Body of pancreas (tissue), 4 donors: ENCODE measurements around the gene ESAM. TPM values are rescaled to one million over a fixed set of nuclear protein-coding genes. Genes with fewer than 3 reads are reported as not detected.

Experiments used
- ATAC-seq: fragments of 150-250 bp; one replicate; pipeline ENCODE4 v1.9.1; 2016
- DNase-seq, 4 donors: peaks; one replicate each; pipeline ENCODE4 v3.0.0-alpha.2; 2019
- H3K27ac ChIP-seq, 4 donors: fragments of 200-600 bp; sonication (generic); 1 replicate in 3 of 4; 2 replicates in 1 of 4; pipeline versions ENCODE4 v1.5.1 to v1.6.1; 2016 to 2019; ENCODE audit warnings: mild to moderate bottlenecking in 1 of 4, mixed read lengths in 1 of 4, moderate library complexity in 1 of 4
- H3K27me3 ChIP-seq, 2 donors: fragments of 200-600 bp; sonication (generic); one replicate each; pipeline ENCODE4 v1.6.0; 2016; ENCODE audit warnings: mild to moderate bottlenecking in 1 of 2
- H3K36me3 ChIP-seq, 2 donors: fragments of 200-600 bp; sonication (generic); replicated peaks in 1 of 2; 2 replicates each; pipeline ENCODE4 v1.5.1; 2016; ENCODE audit warnings: low read depth in 2 of 2; ENCODE audit not compliant: insufficient read depth in 1 of 2
- H3K4me1 ChIP-seq: fragments of 200-600 bp; sonication (generic); one replicate; pipeline ENCODE4 v1.6.0; 2016
- H3K4me3 ChIP-seq, 2 donors: fragments of 200-600 bp; sonication (generic); 1 replicate in 1 of 2; 2 replicates in 1 of 2; pipeline ENCODE4 v1.5.1; 2016 to 2019
- H3K9me3 ChIP-seq, 3 donors: fragments of 200-600 bp; sonication (generic); 1 replicate in 2 of 3; 2 replicates in 1 of 3; pipeline ENCODE4 v1.5.1; 2016
- POLR2A ChIP-seq, 3 donors: fragments of 450-650 bp; IDR thresholded peaks; one replicate each; pipeline ENCODE4 v1.6.1; 2016; ENCODE audit warnings: antibody characterized with exemption in 3 of 3, mild to moderate bottlenecking in 2 of 3
- WGBS, 2 donors: methylation state at CpG; one replicate each; pipeline ENCODE4 v1.1.5; 2017; 5-methylcytosine and 5-hydroxymethylcytosine counted together
- intact Hi-C: fragments of 100-400 bp; cut with DNase I; formaldehyde crosslinking; loops from one replicate; pipeline ENCODE4 v1.15.1; 2023
- total RNA-seq, 2 donors: library from RNA; depleted of rRNA; stranded (reverse); fragments of >200 nt; gene quantifications; one replicate each; pipeline ENCODE4 v1.1.0, GENCODE V29; 2016
- TF ChIP-seq, protein P1 (sequence below), 7 experiments: fragments of 450-650 bp in 4 of 7; fragments of 200-600 bp in 3 of 7; sonication (generic) in 3 of 7; IDR thresholded peaks; one replicate each; pipeline ENCODE4 v1.5.1; 2016 to 2019; ENCODE audit warnings: antibody characterized with exemption in 7 of 7

ESAM gene
- total RNA-seq, 2 donors from 2014 or later, result 11.7 to 20.8 TPM

DNA sequence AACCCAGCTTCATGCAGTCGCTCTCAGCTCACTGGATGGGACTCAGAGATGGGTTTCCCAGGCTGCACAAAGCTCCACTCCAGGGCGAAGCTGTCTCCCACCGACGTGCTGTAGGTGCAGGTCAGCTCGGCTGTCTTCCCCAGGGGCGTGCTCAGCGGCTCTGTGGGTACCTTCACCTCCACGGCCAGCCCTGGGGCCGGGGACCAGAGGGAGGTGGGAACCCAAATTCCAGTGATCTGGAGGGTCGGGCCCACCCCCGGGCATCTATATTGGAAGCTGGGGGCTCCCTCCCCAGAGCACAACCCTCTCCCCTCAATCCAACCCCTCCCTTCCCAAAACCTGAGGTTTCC lies 10.7 kb downstream of the ESAM start:
- intact Hi-C loops, result no loop called here
- H3K27me3 ChIP-seq, result no peaks in the 10 kb centered on the region
- H3K9me3 ChIP-seq, result no peaks in the 10 kb centered on the region
- TF ChIP-seq, protein P1, sequence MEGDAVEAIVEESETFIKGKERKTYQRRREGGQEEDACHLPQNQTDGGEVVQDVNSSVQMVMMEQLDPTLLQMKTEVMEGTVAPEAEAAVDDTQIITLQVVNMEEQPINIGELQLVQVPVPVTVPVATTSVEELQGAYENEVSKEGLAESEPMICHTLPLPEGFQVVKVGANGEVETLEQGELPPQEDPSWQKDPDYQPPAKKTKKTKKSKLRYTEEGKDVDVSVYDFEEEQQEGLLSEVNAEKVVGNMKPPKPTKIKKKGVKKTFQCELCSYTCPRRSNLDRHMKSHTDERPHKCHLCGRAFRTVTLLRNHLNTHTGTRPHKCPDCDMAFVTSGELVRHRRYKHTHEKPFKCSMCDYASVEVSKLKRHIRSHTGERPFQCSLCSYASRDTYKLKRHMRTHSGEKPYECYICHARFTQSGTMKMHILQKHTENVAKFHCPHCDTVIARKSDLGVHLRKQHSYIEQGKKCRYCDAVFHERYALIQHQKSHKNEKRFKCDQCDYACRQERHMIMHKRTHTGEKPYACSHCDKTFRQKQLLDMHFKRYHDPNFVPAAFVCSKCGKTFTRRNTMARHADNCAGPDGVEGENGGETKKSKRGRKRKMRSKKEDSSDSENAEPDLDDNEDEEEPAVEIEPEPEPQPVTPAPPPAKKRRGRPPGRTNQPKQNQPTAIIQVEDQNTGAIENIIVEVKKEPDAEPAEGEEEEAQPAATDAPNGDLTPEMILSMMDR (IDR thresholded peaks at IDR 0.05), result no peak
- TF ChIP-seq POLR2A (IDR thresholded peaks at IDR 0.05), result no peak
- ATAC-seq, result no peak
- H3K4me3 ChIP-seq, result no peak overlapping the region
- H3K27ac ChIP-seq, result no peak overlapping the region
- 69 to 71% methylated on average over 1 to 11 of the region's 11 CpGs for WGBS, 2 donors
- H3K36me3 ChIP-seq, result no peaks in the 10 kb centered on the region
- peaks cover 17% of the 10 kb centered on the region for H3K4me1 ChIP-seq
- no peak for DNase-seq

GRCh38 chr11:124749912-124750311 lies 12.2 kb downstream of the ESAM start:
- Histone ChIP-seq H3K9me3 (no peaks in the 10 kb centered on the region), H3K27ac (no peak overlapping the region), H3K27me3 (peaks cover 0 to 8% of the 10 kb centered on the region in 2 donors), H3K36me3 (no peaks in the 10 kb centered on the region), H3K4me3 (no peak overlapping the region), H3K4me1 (peaks cover 30% of the 10 kb centered on the region)
- WGBS, 2 donors, result 70 to 73% methylated on average over 1 of the region's 1 CpG
- DNase-seq (no peak), ATAC-seq (no peak)
- intact Hi-C loops, result no loop called here
- no peak for TF ChIP-seq POLR2A (IDR thresholded peaks at IDR 0.05)
- TF ChIP-seq, protein P1 (IDR thresholded peaks at IDR 0.05), result no peak

- ATAC-seq (no peak), DNase-seq (no peak)
- no peaks in the 10 kb centered on the region for H3K36me3 ChIP-seq
- peak overlapping the region in 2 of 4 donors; percentile 57 to 77 for H3K27ac ChIP-seq
- H3K4me3 ChIP-seq, result no peak overlapping the region
- H3K4me1 ChIP-seq, result peaks cover 30% of the 10 kb centered on the region
- intact Hi-C loops, result no loop called here
- WGBS, 2 donors, result 47 to 56% methylated on average over 12 of the region's 12 CpGs
- H3K9me3 ChIP-seq, result no peaks in the 10 kb centered on the region
- H3K27me3 ChIP-seq, result peaks cover 0 to 11% of the 10 kb centered on the region in 2 donors
- TF ChIP-seq, protein P1 (IDR thresholded peaks at IDR 0.05), result no peak
- no peak for TF ChIP-seq POLR2A (IDR thresholded peaks at IDR 0.05)
These were observed 13.4 kb downstream of the ESAM start for GRCh38 chr11:124748481-124749343.

- Histone ChIP-seq H3K9me3 (no peaks in the 10 kb centered on the region), H3K36me3 (no peaks in the 10 kb centered on the region), H3K4me3 (no peak overlapping the region), H3K27ac (peak overlapping the region in 2 of 4 donors; percentile 57 to 77), H3K27me3 (peaks cover 0 to 11% of the 10 kb centered on the region in 2 donors), H3K4me1 (peaks cover 30% of the 10 kb centered on the region)
- 79 to 80% methylated on average over 7 of the region's 7 CpGs for WGBS, 2 donors
- no peak for TF ChIP-seq POLR2A (IDR thresholded peaks at IDR 0.05)
- TF ChIP-seq, protein P1 (IDR thresholded peaks at IDR 0.05), result no peak
- intact Hi-C loops, result no loop called here
- DNase-seq, result no peak
- ATAC-seq, result no peak
These were observed 14.0 kb downstream of the ESAM start for GRCh38 chr11:124748100-124748418.
